ENCODE measurements around the gene FLOT1. TPM values are rescaled to one million over a fixed set of nuclear protein-coding genes. Genes with fewer than 3 reads are reported as not detected.

FLOT1 gene
- total RNA-seq, 1 experiment from 2014 or later, result 116 TPM

- Histone ChIP-seq H3K27me3 (replicated peaks; ENCODE audit: insufficient read depth, low read depth, low read length, poor library complexity) (no peaks in the 10 kb centered on the region), H3K36me3 (ENCODE audit: insufficient read depth, low read length, poor library complexity, severe bottlenecking) (peaks cover 42% of the 10 kb centered on the region), H3K9me3 (ENCODE audit: low read depth, low read length, poor library complexity, severe bottlenecking) (no peaks in the 10 kb centered on the region), H3K27ac (ENCODE audit: low read depth, low read length, poor library complexity, severe bottlenecking) (peak overlapping the region; percentile 80), H3K4me3 (ENCODE audit: low read depth, low read length, poor library complexity, severe bottlenecking) (peak overlapping the region; percentile 90), H3K4me1 (ENCODE audit: insufficient read depth, low read length, poor library complexity, severe bottlenecking) (peaks cover 11% of the 10 kb centered on the region)
- POLR2A ChIA-PET (ENCODE audit: low non-redundant PET), result no interaction called here
- intact Hi-C loops (cut with micrococcal nuclease; ENCODE audit: unreplicated experiment), result loop anchor here (2.0 to 5.0 kb wide), 3 partner anchors 81 to 345 kb away; no protein-coding TSS in a partner anchor
- DNase-seq (ENCODE audit: low spot score), result no peak
- CTCF ChIA-PET, result no interaction called here
- TF ChIP-seq EZH2 (IDR thresholded peaks at IDR 0.05; ENCODE audit: borderline replicate concordance, low read depth, low read length, poor library complexity, severe bottlenecking) (no peak), CTCF (conservative IDR thresholded peaks at IDR 0.05; ENCODE audit: low read depth, low read length) (no peak)
- no TSS peak for BruUV-seq (replicated peaks)
Measured at GRCh38 chr6:30741789-30742315, 635 bp downstream of the FLOT1 start.

GRCh38 chr6:30741063-30741779 lies 1.3 kb downstream of the FLOT1 start:
- TF ChIP-seq EZH2 (IDR thresholded peaks at IDR 0.05; ENCODE audit: borderline replicate concordance, low read depth, low read length, poor library complexity, severe bottlenecking), result no peak
- no peak for TF ChIP-seq CTCF (conservative IDR thresholded peaks at IDR 0.05; ENCODE audit: low read depth, low read length)
- Histone ChIP-seq H3K4me3 (ENCODE audit: low read depth, low read length, poor library complexity, severe bottlenecking) (peak overlapping the region; percentile 90), H3K9me3 (ENCODE audit: low read depth, low read length, poor library complexity, severe bottlenecking) (no peaks in the 10 kb centered on the region), H3K27me3 (replicated peaks; ENCODE audit: insufficient read depth, low read depth, low read length, poor library complexity) (no peaks in the 10 kb centered on the region), H3K27ac (ENCODE audit: low read depth, low read length, poor library complexity, severe bottlenecking) (peak overlapping the region; percentile 80), H3K36me3 (ENCODE audit: insufficient read depth, low read length, poor library complexity, severe bottlenecking) (peaks cover 43% of the 10 kb centered on the region), H3K4me1 (ENCODE audit: insufficient read depth, low read length, poor library complexity, severe bottlenecking) (peaks cover 11% of the 10 kb centered on the region)
- ChIA-PET CTCF (no interaction called here), POLR2A (ENCODE audit: low non-redundant PET) (no interaction called here)
- intact Hi-C loops (cut with micrococcal nuclease; ENCODE audit: unreplicated experiment), result loop anchor here (5.0 kb wide), 2 partner anchors 136 to 346 kb away; no protein-coding TSS in a partner anchor
- no peak for DNase-seq (ENCODE audit: low spot score)
- no TSS peak for BruUV-seq (replicated peaks)

- Histone ChIP-seq H3K36me3 (ENCODE audit: insufficient read depth, low read length, poor library complexity, severe bottlenecking) (peaks cover 49% of the 10 kb centered on the region), H3K27ac (ENCODE audit: low read depth, low read length, poor library complexity, severe bottlenecking) (no peak overlapping the region)
- CTCF ChIA-PET, result no interaction called here
Measured at GRCh38 chr6:30740540-30740870, 2.0 kb downstream of the FLOT1 start.

More at GRCh38 chr6:30740540-30740870, 2.0 kb downstream of the FLOT1 start:
- TF ChIP-seq EZH2 (IDR thresholded peaks at IDR 0.05; ENCODE audit: borderline replicate concordance, low read depth, low read length, poor library complexity, severe bottlenecking) (no peak), CTCF (conservative IDR thresholded peaks at IDR 0.05; ENCODE audit: low read depth, low read length) (no peak)
- Histone ChIP-seq H3K4me1 (ENCODE audit: insufficient read depth, low read length, poor library complexity, severe bottlenecking) (peaks cover 11% of the 10 kb centered on the region), H3K9me3 (ENCODE audit: low read depth, low read length, poor library complexity, severe bottlenecking) (no peaks in the 10 kb centered on the region), H3K27me3 (replicated peaks; ENCODE audit: insufficient read depth, low read depth, low read length, poor library complexity) (no peaks in the 10 kb centered on the region), H3K4me3 (ENCODE audit: low read depth, low read length, poor library complexity, severe bottlenecking) (no peak overlapping the region)
- intact Hi-C loops (cut with micrococcal nuclease; ENCODE audit: unreplicated experiment), result loop anchor here (5.0 kb wide), 2 partner anchors 137 to 347 kb away; no protein-coding TSS in a partner anchor
- no peak for DNase-seq (ENCODE audit: low spot score)
- POLR2A ChIA-PET (ENCODE audit: low non-redundant PET), result interaction anchor here (0.5 to 0.6 kb wide), 2 partner anchors 153 to 1375 kb away, joined by 3 to 4 read pairs; no protein-coding TSS in a partner anchor
- BruUV-seq (replicated peaks), result no TSS peak
